Caki2 (cell line): Measurements from ENCODE around the gene SLC35E2B. TPM values are rescaled to one million over a fixed set of nuclear protein-coding genes. Genes with fewer than 3 reads are reported as not detected.
"Not testable (repeated sequence)": the region's sequence is repeated elsewhere in the genome, so short reads cannot be mapped to it uniquely, and the experiment has no call there.

Experiments used
- DNase-seq: peaks from one replicate; pipeline ENCODE4 v3.0.0-alpha.2; 2015; ENCODE audit warnings: low read depth
- in situ Hi-C: cut with HindIII; loops from 2 replicates; pipeline ENCODE4 v1.10.0; 2016; ENCODE audit warnings: low sequenced_read_pairs, low pct_unique_long_range_greater_than_20kb, mixed read lengths
- total RNA-seq: library from RNA; depleted of rRNA; stranded (reverse); fragments of >200 nt; shearing (Covaris generic); gene quantifications from 2 replicates; pipeline ENCODE4 v1.2.3, GENCODE V29; 2014; ENCODE audit warnings: low replicate concordance

The SLC35E2B gene
- total RNA-seq, 1 experiment from 2014 or later = 13.8 TPM

DNA sequence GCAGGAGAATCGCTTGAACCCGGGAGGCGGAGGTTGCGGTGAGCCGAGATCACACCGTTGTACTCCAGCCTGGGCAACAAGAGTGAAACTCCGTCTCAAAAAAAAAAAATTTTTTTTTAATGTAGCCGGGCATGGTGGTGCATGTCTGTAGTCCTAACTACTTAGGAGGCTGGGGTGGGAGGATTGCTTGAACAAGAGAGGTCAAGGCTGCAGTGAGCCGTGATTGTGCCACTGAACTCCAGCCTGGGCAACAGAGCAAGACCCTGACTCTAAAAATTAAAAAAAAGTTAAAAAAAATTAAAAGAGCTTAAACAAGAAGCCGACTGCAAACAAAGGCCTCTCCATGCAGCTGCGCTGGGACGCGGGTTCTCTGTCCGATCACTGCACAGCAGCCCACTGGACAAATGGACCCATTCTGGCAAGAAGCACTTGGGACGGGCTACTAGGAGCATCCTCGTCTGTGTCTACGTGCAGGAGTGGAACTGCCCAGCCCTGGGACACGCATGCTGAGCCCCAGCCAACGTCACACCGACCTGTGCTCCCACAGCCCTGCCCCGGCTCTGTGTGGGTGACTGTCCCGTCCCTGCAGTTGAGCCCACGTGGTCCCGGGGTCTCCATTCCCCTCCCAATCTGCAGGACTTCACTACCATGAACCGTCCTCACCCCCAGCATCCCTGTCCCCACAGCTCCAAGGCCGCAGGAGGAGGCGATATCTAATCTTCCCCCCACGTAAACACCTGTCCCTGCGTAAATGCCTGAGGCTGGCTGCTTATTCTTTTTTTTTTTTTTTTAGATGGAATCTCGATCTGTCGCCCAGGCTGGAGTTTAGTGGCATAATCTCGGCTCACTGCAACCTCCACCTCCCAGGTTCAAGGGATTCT, 12.3 kb downstream of the SLC35E2B start:
- in situ Hi-C loops = no loop called here
- DNase-seq = no peak

- in situ Hi-C loops = no loop called here
- no peak for DNase-seq
These were observed 13.8 kb downstream of the SLC35E2B start for GRCh38 chr1:1678581-1679380.

GRCh38 chr1:1677718-1678580, 14.6 kb downstream of the SLC35E2B start:
- in situ Hi-C loops = no loop called here

GRCh38 chr1:1676087-1676486, 16.5 kb downstream of the SLC35E2B start:
- in situ Hi-C loops, DNase-seq: not testable (repeated sequence)

More at GRCh38 chr1:1677718-1678580, 14.6 kb downstream of the SLC35E2B start:
- DNase-seq = no peak

- in situ Hi-C loops, DNase-seq: not testable (repeated sequence)
These were observed 17.4 kb downstream of the SLC35E2B start for GRCh38 chr1:1675218-1675617.

DNA sequence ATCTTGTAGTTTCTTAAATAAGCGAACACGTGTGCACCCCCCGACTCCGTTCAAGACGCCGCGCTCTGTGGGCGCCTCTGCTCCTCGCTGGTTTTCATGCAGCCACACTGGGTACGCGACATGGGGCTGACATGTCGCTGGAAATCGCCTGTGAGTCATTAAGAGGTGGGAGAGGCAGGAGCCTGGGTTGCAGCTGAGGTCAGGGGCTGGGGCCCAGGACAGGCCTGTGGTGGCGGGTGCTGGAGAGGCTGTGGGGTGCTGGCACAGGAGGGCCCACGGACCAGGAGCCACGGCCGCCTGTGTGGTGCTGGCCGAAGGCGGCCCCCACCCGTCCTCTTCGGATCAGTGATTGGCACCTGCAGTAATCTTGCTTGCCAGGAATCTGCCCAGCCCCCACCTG, 17.8 kb downstream of the SLC35E2B start:
- in situ Hi-C loops, DNase-seq: not testable (repeated sequence)

GRCh38 chr1:1672181-1672965, 20.2 kb downstream of the SLC35E2B start:
- no peak for DNase-seq
- in situ Hi-C loops = no loop called here

DNA sequence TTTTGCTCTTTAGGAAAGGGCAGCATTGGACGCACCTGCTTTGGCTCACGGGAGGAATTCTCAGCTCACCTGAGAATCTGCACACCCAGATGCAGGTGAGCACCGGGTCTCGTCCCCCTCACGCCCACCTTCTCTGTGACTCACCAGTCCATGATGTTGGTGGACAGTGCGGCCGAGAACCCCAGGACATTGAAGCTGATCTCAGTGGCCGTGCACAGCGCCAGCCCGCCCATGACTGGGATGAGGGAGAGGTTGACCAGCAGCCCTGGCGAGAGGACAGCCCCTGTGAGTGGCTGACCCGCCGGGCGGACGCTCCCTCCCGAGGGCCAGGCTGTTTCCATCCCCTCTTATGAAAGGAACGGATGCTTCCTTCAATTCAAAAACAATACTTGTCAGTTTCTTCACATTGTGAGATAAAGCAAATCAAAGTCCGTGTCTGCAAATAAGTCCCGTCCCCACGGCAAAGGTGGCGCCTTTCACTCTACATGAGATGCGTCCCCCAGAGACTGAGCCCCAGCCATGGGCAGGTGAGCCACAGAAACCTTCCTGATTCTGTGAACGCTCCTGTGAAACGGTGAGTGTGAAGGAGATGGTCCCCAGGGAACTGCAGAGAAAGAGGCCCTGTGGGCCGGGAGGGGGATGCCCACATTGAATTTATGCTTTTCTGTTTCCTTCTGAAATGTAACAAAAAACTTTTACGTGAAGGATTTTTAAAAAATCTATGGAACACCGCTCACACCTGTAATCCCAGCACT, 21.1 kb downstream of the SLC35E2B start:
- in situ Hi-C loops = no loop called here
- DNase-seq = no peak

- no peak for DNase-seq
- in situ Hi-C loops = no loop called here
These were observed 21.7 kb downstream of the SLC35E2B start for GRCh38 chr1:1670866-1671265.

GRCh38 chr1:1669468-1670440, 22.8 kb downstream of the SLC35E2B start:
- in situ Hi-C loops = no loop called here

GRCh38 chr1:1666526-1666925, 26.1 kb downstream of the SLC35E2B start:
- in situ Hi-C loops = no loop called here

More at GRCh38 chr1:1669468-1670440, 22.8 kb downstream of the SLC35E2B start:
- DNase-seq = no peak

DNA sequence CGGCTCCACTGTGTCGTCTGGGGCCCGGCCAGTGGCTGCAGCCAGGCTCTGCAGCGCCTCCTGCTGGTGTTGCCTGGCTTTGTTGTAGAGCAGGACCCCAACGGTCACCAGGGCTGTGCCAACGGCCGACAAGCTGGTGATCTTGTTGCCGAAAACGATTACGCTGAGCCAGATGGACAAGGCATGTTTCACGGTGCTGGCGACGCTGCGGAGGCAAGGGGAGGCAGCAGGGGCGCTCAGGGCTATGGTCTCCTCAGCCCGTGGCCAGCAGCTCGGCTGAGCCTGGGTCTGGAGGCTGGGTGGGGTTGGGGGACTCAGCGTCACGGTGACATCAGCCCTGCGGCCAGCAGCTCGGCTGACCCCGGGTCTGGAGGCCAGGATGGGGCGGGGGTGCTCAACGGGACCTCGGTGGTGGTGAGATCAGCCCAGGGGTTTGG, 26.8 kb downstream of the SLC35E2B start:
- DNase-seq = no peak
- in situ Hi-C loops = no loop called here

More at GRCh38 chr1:1666526-1666925, 26.1 kb downstream of the SLC35E2B start:
- no peak for DNase-seq

DNA sequence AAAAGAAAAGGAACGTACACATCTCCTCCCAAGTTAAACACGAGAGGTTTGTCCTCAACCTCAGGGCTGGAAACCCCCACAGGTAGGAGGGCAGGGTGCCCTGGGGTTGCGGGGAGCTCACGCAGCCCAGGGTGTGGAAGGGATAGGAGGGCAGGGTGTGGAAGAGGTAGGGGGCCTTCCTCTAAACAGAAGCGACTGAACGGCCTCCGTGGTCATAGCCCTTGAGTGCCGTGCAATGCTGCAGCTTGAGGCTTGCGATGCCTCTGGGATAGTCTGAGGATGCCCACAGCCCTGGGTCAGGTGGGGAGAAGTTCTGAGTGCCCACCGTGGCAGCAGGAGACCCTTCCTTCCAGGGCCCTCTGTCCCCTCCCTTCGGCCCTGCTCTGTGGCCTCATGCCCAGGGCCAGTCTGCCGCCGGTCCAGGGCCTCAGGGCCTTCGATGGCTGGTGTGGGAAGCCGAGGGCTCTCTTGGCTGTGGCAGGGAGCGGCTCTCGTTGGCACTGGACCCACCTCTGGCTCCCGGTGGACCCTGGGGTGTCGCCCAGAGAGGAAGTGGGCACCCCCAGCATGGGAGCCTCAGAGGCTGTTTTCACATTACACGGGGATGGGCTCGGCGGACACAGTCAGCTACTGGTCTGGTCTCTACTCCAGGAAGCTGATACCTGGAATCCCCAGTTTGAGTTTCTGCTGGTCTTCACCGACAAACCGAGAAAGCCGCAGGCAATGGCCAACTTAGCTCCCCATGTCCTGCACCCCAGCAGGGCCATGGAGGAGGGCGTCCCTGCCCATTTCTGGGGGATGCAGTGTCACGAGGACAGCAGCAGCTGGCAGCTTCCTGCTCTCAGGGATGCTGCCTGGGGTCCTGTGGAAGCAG, 27.4 kb downstream of the SLC35E2B start:
- DNase-seq = no peak
- in situ Hi-C loops = no loop called here

- in situ Hi-C loops, DNase-seq: not testable (repeated sequence)
These were observed 28.3 kb downstream of the SLC35E2B start for GRCh38 chr1:1664318-1664717.
